Measurements from ENCODE around the gene SLC25A21. TPM values are rescaled to one million over a fixed set of nuclear protein-coding genes. Genes with fewer than 3 reads are reported as not detected.

Gene SLC25A21
- polyA plus RNA-seq, 2 of the 4 experiments (the other 2 are of a cell fraction), result 0.68 to 1.4 TPM

DNA sequence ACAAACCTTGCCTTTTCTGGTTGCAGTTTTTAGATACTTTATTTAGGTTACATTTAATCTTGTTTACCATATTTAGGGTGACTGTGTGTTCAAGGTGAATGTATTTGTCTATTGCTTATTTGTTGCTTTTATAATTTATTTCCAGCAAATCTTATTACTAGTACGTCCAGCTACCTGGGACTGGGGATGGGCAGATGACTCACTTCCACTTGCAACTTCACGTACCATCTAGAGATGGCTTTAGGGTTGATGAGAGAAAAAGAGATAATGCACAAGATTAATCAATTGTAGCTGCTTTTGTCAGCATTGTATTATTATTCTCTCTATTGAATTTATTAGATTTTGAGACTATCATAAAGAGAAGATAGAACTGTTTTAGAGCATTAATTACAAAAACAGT, 30.4 kb upstream of the SLC25A21 start:
- DNase-seq (ENCODE audit: low read depth in 1 of 2, low spot score in 1 of 2), result no peak
- Histone ChIP-seq H3K4me1 (peaks cover 9% of the 10 kb centered on the region; the same call in 1 of the 3 replicates), H3K9me3 (peaks cover 18% of the 10 kb centered on the region), H3K4me2 (no peak overlapping the region), H3K27ac (no peak overlapping the region), H3K4me3 (no peak overlapping the region)
- no peak for FAIRE-seq
- WGBS (ENCODE audit: missing lambda C conversion rate), result 57% methylated on average over 2 of the region's 2 CpGs
- no peak for ATAC-seq
- TF ChIP-seq HEYL (CRISPR knock-in tag; IDR thresholded peaks at IDR 0.05), result no peak
- no peak for TF ChIP-seq SREBF2 (IDR thresholded peaks at IDR 0.05)
- TF ChIP-seq, protein P1, sequence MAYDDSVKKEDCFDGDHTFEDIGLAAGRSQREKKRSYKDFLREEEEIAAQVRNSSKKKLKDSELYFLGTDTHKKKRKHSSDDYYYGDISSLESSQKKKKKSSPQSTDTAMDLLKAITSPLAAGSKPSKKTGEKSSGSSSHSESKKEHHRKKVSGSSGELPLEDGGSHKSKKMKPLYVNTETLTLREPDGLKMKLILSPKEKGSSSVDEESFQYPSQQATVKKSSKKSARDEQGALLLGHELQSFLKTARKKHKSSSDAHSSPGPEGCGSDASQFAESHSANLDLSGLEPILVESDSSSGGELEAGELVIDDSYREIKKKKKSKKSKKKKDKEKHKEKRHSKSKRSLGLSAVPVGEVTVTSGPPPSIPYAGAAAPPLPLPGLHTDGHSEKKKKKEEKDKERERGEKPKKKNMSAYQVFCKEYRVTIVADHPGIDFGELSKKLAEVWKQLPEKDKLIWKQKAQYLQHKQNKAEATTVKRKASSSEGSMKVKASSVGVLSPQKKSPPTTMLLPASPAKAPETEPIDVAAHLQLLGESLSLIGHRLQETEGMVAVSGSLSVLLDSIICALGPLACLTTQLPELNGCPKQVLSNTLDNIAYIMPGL (CRISPR knock-in tag; IDR thresholded peaks at IDR 0.05; ENCODE audit: borderline replicate concordance), result no peak
- TF ChIP-seq, protein P2, sequence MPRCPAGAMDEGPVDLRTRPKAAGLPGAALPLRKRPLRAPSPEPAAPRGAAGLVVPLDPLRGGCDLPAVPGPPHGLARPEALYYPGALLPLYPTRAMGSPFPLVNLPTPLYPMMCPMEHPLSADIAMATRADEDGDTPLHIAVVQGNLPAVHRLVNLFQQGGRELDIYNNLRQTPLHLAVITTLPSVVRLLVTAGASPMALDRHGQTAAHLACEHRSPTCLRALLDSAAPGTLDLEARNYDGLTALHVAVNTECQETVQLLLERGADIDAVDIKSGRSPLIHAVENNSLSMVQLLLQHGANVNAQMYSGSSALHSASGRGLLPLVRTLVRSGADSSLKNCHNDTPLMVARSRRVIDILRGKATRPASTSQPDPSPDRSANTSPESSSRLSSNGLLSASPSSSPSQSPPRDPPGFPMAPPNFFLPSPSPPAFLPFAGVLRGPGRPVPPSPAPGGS (IDR thresholded peaks at IDR 0.05), result no peak
- CTCF ChIA-PET, result interaction anchor here (2.3 to 2.4 kb wide), 3 partner anchors 8 to 53 kb away, joined by 7 to 9 read pairs (median 7); no protein-coding TSS in a partner anchor
- POLR2A ChIA-PET, result no interaction called here

DNA sequence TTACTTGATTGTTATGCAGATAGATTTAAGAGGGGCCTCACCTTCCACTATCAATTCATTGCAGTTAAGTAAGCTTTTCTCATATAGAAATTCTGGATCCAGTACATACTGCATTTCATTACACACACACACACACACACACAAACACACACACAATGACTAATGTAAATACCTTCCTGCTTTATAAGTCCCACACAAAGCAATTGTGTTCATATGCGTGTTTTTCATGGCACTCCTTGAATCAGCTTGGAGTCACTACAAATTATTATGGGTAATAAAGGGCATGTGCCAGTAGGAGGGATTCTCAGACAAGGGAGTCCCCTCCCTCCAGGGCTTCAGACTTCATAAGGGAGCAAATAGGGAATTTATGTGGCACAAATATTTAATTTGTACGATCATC, 29.9 kb upstream of the SLC25A21 start:
- WGBS (ENCODE audit: missing lambda C conversion rate), result 78% methylated on average over 2 of the region's 2 CpGs
- DNase-seq (ENCODE audit: low read depth in 1 of 2, low spot score in 1 of 2), result no peak
- TF ChIP-seq RAD21 (conservative IDR thresholded peaks at IDR 0.05 in 1 of 2, IDR thresholded peaks at IDR 0.05 in 1 of 2) (no peak), HOXB5 (CRISPR knock-in tag; IDR thresholded peaks at IDR 0.05) (no peak)
- H3K4me3 ChIP-seq, result no peak overlapping the region
- CTCF ChIA-PET, result interaction anchor here (0.7 to 2.4 kb wide), 5 partner anchors 9 to 554 kb away, joined by 3 to 9 read pairs (median 7); no protein-coding TSS in a partner anchor
- POLR2A ChIA-PET, result no interaction called here
- H3K9me3 ChIP-seq, result peaks cover 17% of the 10 kb centered on the region
- H3K4me1 ChIP-seq, result peaks cover 9% of the 10 kb centered on the region; the same call in 1 of the 3 replicates
- no peak overlapping the region for H3K27ac ChIP-seq
- no peak overlapping the region for H3K4me2 ChIP-seq
- no peak for ATAC-seq
- FAIRE-seq, result no peak

DNA sequence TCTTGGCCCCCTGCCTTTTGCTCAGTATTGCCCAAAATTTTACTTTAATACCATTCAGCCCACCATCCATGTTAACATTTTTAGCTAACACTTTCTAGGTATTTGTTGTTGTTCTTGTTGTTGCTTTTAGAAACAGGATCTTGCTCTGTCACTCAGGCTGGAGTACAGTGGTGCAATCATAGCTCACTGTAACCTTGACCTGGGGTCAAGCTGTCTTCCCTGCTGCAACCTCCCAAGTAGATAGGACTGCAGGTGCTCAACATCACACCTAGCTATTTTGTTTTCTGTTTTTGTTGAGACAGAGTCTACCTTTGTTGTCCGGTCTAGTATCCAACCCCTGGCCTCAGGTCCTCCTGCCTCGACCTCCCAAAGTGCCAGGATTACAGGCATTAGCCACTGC, 29.3 kb upstream of the SLC25A21 start:
- no peak overlapping the region for H3K27ac ChIP-seq
- DNase-seq (ENCODE audit: low read depth in 1 of 2, low spot score in 1 of 2) (no peak), ATAC-seq (no peak), FAIRE-seq (no peak)
- whole genome bisulfite sequencing (ENCODE audit: missing lambda C conversion rate), result 81% methylated on average over 2 of the region's 2 CpGs
- H3K9me3 ChIP-seq, result peaks cover 11% of the 10 kb centered on the region
- ChIA-PET CTCF (interaction anchor here (0.7 to 2.4 kb wide), 5 partner anchors 9 to 554 kb away, joined by 3 to 9 read pairs (median 7); no protein-coding TSS in a partner anchor), POLR2A (no interaction called here)
- H3K4me3 ChIP-seq, result no peak overlapping the region
- H3K4me2 ChIP-seq, result no peak overlapping the region
- TF ChIP-seq ZC3H11A (IDR thresholded peaks at IDR 0.05) (no peak), MAZ (IDR thresholded peaks at IDR 0.05; ENCODE audit: borderline replicate concordance, low read depth, low read length) (no peak), CBX8 (IDR thresholded peaks at IDR 0.05) (no peak), RCOR1 (IDR thresholded peaks at IDR 0.05; ENCODE audit: low read depth, low read length) (no peak), MYC (IDR thresholded peaks at IDR 0.05; ENCODE audit: borderline replicate concordance, low read length) (no peak), HOXA7 (CRISPR knock-in tag; IDR thresholded peaks at IDR 0.05) (no peak), NR3C1 (IDR thresholded peaks at IDR 0.05) (no peak), FOXS1 (CRISPR knock-in tag; IDR thresholded peaks at IDR 0.05) (no peak), HEYL (CRISPR knock-in tag; IDR thresholded peaks at IDR 0.05) (no peak)
- TF ChIP-seq, protein P3, sequence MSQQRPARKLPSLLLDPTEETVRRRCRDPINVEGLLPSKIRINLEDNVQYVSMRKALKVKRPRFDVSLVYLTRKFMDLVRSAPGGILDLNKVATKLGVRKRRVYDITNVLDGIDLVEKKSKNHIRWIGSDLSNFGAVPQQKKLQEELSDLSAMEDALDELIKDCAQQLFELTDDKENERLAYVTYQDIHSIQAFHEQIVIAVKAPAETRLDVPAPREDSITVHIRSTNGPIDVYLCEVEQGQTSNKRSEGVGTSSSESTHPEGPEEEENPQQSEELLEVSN (IDR thresholded peaks at IDR 0.05; ENCODE audit: borderline replicate concordance, low read depth), result no peak
- TF ChIP-seq, protein P4, sequence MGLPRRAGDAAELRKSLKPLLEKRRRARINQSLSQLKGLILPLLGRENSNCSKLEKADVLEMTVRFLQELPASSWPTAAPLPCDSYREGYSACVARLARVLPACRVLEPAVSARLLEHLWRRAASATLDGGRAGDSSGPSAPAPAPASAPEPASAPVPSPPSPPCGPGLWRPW (IDR thresholded peaks at IDR 0.05), result no peak
- TF ChIP-seq, protein P5, sequence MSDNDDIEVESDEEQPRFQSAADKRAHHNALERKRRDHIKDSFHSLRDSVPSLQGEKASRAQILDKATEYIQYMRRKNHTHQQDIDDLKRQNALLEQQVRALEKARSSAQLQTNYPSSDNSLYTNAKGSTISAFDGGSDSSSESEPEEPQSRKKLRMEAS (IDR thresholded peaks at IDR 0.05), result no peak
- H3K4me1 ChIP-seq, result peaks cover 13% of the 10 kb centered on the region; the same call in 2 of the 3 replicates
